ENCODE data around the gene CHID1.

DNA sequence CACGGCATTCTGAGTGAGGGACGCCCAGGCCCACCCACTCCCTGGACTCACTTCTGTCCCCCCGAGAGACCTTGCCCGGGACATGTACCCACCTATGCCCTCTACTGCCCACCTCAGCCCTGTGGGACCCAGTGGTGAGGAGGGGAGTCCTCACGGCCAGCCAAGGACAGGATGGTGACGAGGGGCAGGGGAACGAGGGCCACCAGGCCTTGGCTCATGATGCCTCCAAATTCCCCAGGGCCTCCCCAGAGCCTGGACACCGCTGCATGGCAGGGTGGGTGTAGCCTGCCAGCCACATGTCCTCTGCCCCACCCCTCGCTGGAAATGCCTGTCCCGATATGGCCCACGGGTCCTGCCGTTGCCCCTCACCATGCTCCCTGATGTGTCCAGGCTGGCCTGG, 41.8 kb downstream of the CHID1 start:
- TF ChIP-seq POLR2AphosphoS5 (IDR thresholded peaks at IDR 0.05; ENCODE audit: low read depth, low read length): no peak
- TF ChIP-seq TAF1 (IDR thresholded peaks at IDR 0.05; ENCODE audit: borderline replicate concordance, low read depth, low read length): no peak

Data from GM12892 (cell line).